IPS-18a (cell line): Measurements from ENCODE around the gene KLF3.

Experiments used
- H3K27ac ChIP-seq: one replicate; pipeline ENCODE4 v1.5.1; 2013; ENCODE audit warnings: low read length
- H3K27me3 ChIP-seq: one replicate; pipeline ENCODE4 v1.6.1; 2013; ENCODE audit warnings: mild to moderate bottlenecking, low read length; ENCODE audit not compliant: control insufficient read depth, insufficient read depth
- H3K36me3 ChIP-seq: one replicate; pipeline ENCODE4 v1.6.1; 2013; ENCODE audit warnings: low read depth, low read length; ENCODE audit not compliant: control insufficient read depth
- H3K4me1 ChIP-seq: one replicate; pipeline ENCODE4 v1.6.1; 2013; ENCODE audit warnings: low read depth, low read length; ENCODE audit not compliant: control insufficient read depth
- H3K4me3 ChIP-seq: one replicate; pipeline ENCODE4 v1.5.1; 2013; ENCODE audit warnings: low read length
- H3K9ac ChIP-seq: one replicate; pipeline ENCODE4 v1.6.1; 2013; ENCODE audit warnings: mild to moderate bottlenecking, low read length, moderate library complexity
- H3K9me3 ChIP-seq: one replicate; pipeline ENCODE4 v1.6.1; 2013; ENCODE audit warnings: low read depth, low read length; ENCODE audit not compliant: control insufficient read depth

KLF3 gene

GRCh38 chr4:38659346-38659745 lies 4.7 kb upstream of the KLF3 start:
- Histone ChIP-seq H3K9me3 (no peaks in the 10 kb centered on the region), H3K9ac (no peak overlapping the region), H3K4me3 (no peak overlapping the region), H3K4me1 (no peaks in the 10 kb centered on the region), H3K27me3 (peaks cover 18% of the 10 kb centered on the region), H3K27ac (no peak overlapping the region), H3K36me3 (no peaks in the 10 kb centered on the region)

GRCh38 chr4:38660838-38661237 lies 3.2 kb upstream of the KLF3 start:
- Histone ChIP-seq H3K9ac (no peak overlapping the region), H3K4me3 (no peak overlapping the region), H3K36me3 (no peaks in the 10 kb centered on the region), H3K27ac (no peak overlapping the region), H3K9me3 (no peaks in the 10 kb centered on the region), H3K4me1 (peaks cover 7% of the 10 kb centered on the region), H3K27me3 (peaks cover 26% of the 10 kb centered on the region)

- H3K4me3 ChIP-seq, result no peak overlapping the region
- H3K36me3 ChIP-seq, result no peaks in the 10 kb centered on the region
- no peak overlapping the region for H3K27ac ChIP-seq
- H3K9me3 ChIP-seq, result no peaks in the 10 kb centered on the region
- no peak overlapping the region for H3K9ac ChIP-seq
- H3K4me1 ChIP-seq, result peaks cover 13% of the 10 kb centered on the region
- H3K27me3 ChIP-seq, result peaks cover 29% of the 10 kb centered on the region
These were observed 2.6 kb upstream of the KLF3 start for GRCh38 chr4:38661371-38661770.

GRCh38 chr4:38662522-38663089 lies 1.4 kb upstream of the KLF3 start:
- Histone ChIP-seq H3K36me3 (no peaks in the 10 kb centered on the region), H3K27me3 (peaks cover 29% of the 10 kb centered on the region), H3K4me3 (peak overlapping the region; percentile 58), H3K9me3 (no peaks in the 10 kb centered on the region), H3K27ac (no peak overlapping the region), H3K4me1 (peaks cover 24% of the 10 kb centered on the region), H3K9ac (peak overlapping the region; percentile 60)

- Histone ChIP-seq H3K4me1 (peaks cover 30% of the 10 kb centered on the region), H3K9me3 (no peaks in the 10 kb centered on the region), H3K4me3 (peak overlapping the region; percentile 58), H3K36me3 (no peaks in the 10 kb centered on the region), H3K27me3 (peaks cover 29% of the 10 kb centered on the region), H3K27ac (no peak overlapping the region), H3K9ac (peak overlapping the region; percentile 60)
These were observed 754 bp upstream of the KLF3 start for GRCh38 chr4:38663090-38663800.

GRCh38 chr4:38664706-38665401 lies 855 bp downstream of the KLF3 start:
- no peaks in the 10 kb centered on the region for H3K36me3 ChIP-seq
- peak overlapping the region; percentile 73 for H3K27ac ChIP-seq
- H3K4me3 ChIP-seq, result peak overlapping the region; percentile 88
- peak overlapping the region; percentile 84 for H3K9ac ChIP-seq
- no peaks in the 10 kb centered on the region for H3K9me3 ChIP-seq
- peaks cover 29% of the 10 kb centered on the region for H3K27me3 ChIP-seq
- peaks cover 43% of the 10 kb centered on the region for H3K4me1 ChIP-seq

- H3K4me1 ChIP-seq, result peaks cover 53% of the 10 kb centered on the region
- H3K9me3 ChIP-seq, result no peaks in the 10 kb centered on the region
- no peaks in the 10 kb centered on the region for H3K36me3 ChIP-seq
- peak overlapping the region; percentile 88 for H3K4me3 ChIP-seq
- no peak overlapping the region for H3K27ac ChIP-seq
- H3K9ac ChIP-seq, result peak overlapping the region; percentile 84
- H3K27me3 ChIP-seq, result peaks cover 27% of the 10 kb centered on the region
These were observed 1.8 kb downstream of the KLF3 start for GRCh38 chr4:38665551-38666411.

- Histone ChIP-seq H3K4me3 (peak overlapping the region; percentile 88), H3K4me1 (peaks cover 61% of the 10 kb centered on the region), H3K9me3 (no peaks in the 10 kb centered on the region), H3K36me3 (no peaks in the 10 kb centered on the region), H3K27ac (peak overlapping the region; percentile 90), H3K27me3 (peaks cover 20% of the 10 kb centered on the region), H3K9ac (peak overlapping the region; percentile 84)
These were observed 2.7 kb downstream of the KLF3 start for GRCh38 chr4:38666766-38667084.

- peak overlapping the region; percentile 90 for H3K27ac ChIP-seq
- H3K4me3 ChIP-seq, result peak overlapping the region; percentile 88
- H3K9me3 ChIP-seq, result no peaks in the 10 kb centered on the region
- H3K36me3 ChIP-seq, result no peaks in the 10 kb centered on the region
- H3K4me1 ChIP-seq, result peaks cover 67% of the 10 kb centered on the region
- peak overlapping the region; percentile 84 for H3K9ac ChIP-seq
- peaks cover 15% of the 10 kb centered on the region for H3K27me3 ChIP-seq
These were observed 3.3 kb downstream of the KLF3 start for GRCh38 chr4:38667085-38667893.

- H3K36me3 ChIP-seq, result no peaks in the 10 kb centered on the region
- peak overlapping the region; percentile 6 for H3K4me3 ChIP-seq
- peaks cover 11% of the 10 kb centered on the region for H3K27me3 ChIP-seq
- H3K27ac ChIP-seq, result peak overlapping the region; percentile 42
- H3K4me1 ChIP-seq, result peaks cover 78% of the 10 kb centered on the region
- H3K9me3 ChIP-seq, result no peaks in the 10 kb centered on the region
- peak overlapping the region; percentile 84 for H3K9ac ChIP-seq
These were observed 4.4 kb downstream of the KLF3 start for GRCh38 chr4:38668203-38668971.
